ENCODE measurements around the gene KCNH1. TPM values are rescaled to one million over a fixed set of nuclear protein-coding genes. Genes with fewer than 3 reads are reported as not detected.

KCNH1 gene
- total RNA-seq, 1 experiment from 2014 or later, result 0.17 TPM

- TF ChIP-seq ZNF281 (CRISPR knock-in tag; IDR thresholded peaks at IDR 0.05) (no peak), ZNF416 (CRISPR knock-in tag; IDR thresholded peaks at IDR 0.05) (no peak), E2F1 (CRISPR knock-in tag; IDR thresholded peaks at IDR 0.05) (no peak), EMX1 (CRISPR knock-in tag; IDR thresholded peaks at IDR 0.05) (no peak), ZNF532 (CRISPR knock-in tag; IDR thresholded peaks at IDR 0.05; ENCODE audit: borderline replicate concordance) (no peak), JAZF1 (CRISPR knock-in tag; IDR thresholded peaks at IDR 0.05) (no peak), ATF1 (CRISPR knock-in tag; IDR thresholded peaks at IDR 0.05) (no peak), ELF4 (CRISPR knock-in tag; IDR thresholded peaks at IDR 0.05; ENCODE audit: low read depth) (no peak), TEAD4 (CRISPR knock-in tag; IDR thresholded peaks at IDR 0.05) (no peak), TCF7 (CRISPR knock-in tag; IDR thresholded peaks at IDR 0.05; ENCODE audit: low read depth) (no peak), NFE2L1 (CRISPR knock-in tag; IDR thresholded peaks at IDR 0.05) (no peak), ZSCAN18 (CRISPR knock-in tag; IDR thresholded peaks at IDR 0.05) (no peak), SMAD3 (CRISPR knock-in tag; IDR thresholded peaks at IDR 0.05; ENCODE audit: borderline replicate concordance) (no peak), NFATC4 (CRISPR knock-in tag; IDR thresholded peaks at IDR 0.05) (no peak), ZBTB43 (CRISPR knock-in tag; IDR thresholded peaks at IDR 0.05) (no peak), ZNF396 (CRISPR knock-in tag; IDR thresholded peaks at IDR 0.05; ENCODE audit: borderline replicate concordance) (no peak)
Observed at GRCh38 chr1:210917560-210918169, 216.3 kb downstream of the KCNH1 start (continued).

GRCh38 chr1:210916548-210916947 lies 217.4 kb downstream of the KCNH1 start:
- no peaks in the 10 kb centered on the region for H3K36me3 Mint-ChIP-seq
- TF ChIP-seq SMAD3 (CRISPR knock-in tag; IDR thresholded peaks at IDR 0.05; ENCODE audit: borderline replicate concordance) (no peak), FOXK1 (CRISPR knock-in tag; IDR thresholded peaks at IDR 0.05) (no peak)
- peaks cover 13% of the 10 kb centered on the region for H3K4me1 Mint-ChIP-seq
- ChIA-PET CTCF (no interaction called here), POLR2A (no interaction called here)
- H3K9me3 Mint-ChIP-seq, result no peaks in the 10 kb centered on the region
- H3K27ac Mint-ChIP-seq, result no peak overlapping the region
- no peak for DNase-seq (ENCODE audit: low spot score)
- H3K4me3 Mint-ChIP-seq, result no peak overlapping the region
- H3K27me3 Mint-ChIP-seq (ENCODE audit: low read depth), result 0 out of 2 replicates have a peak, but pooled peaks cover 4% of the 10 kb centered on the region
- no peak for ATAC-seq
